ENCODE data around the gene IGSF10.
"Not testable (repeated sequence)": the region's sequence is repeated elsewhere in the genome, so short reads cannot be mapped to it uniquely, and the experiment has no call there.

IGSF10 gene, protein sequence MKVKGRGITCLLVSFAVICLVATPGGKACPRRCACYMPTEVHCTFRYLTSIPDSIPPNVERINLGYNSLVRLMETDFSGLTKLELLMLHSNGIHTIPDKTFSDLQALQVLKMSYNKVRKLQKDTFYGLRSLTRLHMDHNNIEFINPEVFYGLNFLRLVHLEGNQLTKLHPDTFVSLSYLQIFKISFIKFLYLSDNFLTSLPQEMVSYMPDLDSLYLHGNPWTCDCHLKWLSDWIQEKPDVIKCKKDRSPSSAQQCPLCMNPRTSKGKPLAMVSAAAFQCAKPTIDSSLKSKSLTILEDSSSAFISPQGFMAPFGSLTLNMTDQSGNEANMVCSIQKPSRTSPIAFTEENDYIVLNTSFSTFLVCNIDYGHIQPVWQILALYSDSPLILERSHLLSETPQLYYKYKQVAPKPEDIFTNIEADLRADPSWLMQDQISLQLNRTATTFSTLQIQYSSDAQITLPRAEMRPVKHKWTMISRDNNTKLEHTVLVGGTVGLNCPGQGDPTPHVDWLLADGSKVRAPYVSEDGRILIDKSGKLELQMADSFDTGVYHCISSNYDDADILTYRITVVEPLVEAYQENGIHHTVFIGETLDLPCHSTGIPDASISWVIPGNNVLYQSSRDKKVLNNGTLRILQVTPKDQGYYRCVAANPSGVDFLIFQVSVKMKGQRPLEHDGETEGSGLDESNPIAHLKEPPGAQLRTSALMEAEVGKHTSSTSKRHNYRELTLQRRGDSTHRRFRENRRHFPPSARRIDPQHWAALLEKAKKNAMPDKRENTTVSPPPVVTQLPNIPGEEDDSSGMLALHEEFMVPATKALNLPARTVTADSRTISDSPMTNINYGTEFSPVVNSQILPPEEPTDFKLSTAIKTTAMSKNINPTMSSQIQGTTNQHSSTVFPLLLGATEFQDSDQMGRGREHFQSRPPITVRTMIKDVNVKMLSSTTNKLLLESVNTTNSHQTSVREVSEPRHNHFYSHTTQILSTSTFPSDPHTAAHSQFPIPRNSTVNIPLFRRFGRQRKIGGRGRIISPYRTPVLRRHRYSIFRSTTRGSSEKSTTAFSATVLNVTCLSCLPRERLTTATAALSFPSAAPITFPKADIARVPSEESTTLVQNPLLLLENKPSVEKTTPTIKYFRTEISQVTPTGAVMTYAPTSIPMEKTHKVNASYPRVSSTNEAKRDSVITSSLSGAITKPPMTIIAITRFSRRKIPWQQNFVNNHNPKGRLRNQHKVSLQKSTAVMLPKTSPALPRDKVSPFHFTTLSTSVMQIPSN (N-terminal part only)

DNA sequence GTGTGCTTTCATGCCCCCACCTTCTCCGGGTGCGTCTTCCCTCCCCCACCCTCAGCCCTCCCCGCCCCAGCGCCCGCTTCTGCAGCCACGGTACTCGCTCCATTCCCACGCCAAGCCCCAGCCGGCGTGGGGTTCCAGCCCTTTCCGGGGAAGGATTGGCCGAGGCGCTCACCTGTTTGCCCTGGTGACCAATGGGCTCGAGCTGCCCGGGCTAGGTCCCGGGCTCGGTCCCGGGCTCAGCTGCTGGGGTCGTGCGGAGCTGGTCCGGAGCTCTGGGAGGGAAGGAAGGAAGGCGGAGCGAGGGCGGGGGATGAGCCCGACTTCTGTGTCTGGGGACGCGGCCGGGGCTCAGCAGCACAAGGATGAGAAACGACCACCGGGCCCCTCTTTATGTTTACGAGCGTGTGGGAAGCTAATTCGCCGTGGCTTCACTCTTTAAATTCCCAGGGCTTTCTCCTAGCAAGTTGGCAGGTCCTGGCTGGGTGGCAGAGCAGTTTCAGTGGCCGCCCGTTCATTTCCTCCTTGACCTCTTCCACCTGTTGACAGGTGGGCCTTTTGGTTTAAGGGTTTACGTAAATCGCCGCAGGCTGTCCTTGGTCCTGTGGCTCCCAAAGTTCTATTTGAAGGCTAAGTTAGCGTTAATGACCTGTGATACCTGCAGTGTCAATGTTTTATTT, at the start of gene IGSF10:
Gene IGSF10, minus strand, starts transcription at position 288 of the 677 bp plus-strand sequence. CDS start 2,352 bp downstream, outside the sequence.
- no peak for DNase-seq (ENCODE audit: low spot score)

DNA sequence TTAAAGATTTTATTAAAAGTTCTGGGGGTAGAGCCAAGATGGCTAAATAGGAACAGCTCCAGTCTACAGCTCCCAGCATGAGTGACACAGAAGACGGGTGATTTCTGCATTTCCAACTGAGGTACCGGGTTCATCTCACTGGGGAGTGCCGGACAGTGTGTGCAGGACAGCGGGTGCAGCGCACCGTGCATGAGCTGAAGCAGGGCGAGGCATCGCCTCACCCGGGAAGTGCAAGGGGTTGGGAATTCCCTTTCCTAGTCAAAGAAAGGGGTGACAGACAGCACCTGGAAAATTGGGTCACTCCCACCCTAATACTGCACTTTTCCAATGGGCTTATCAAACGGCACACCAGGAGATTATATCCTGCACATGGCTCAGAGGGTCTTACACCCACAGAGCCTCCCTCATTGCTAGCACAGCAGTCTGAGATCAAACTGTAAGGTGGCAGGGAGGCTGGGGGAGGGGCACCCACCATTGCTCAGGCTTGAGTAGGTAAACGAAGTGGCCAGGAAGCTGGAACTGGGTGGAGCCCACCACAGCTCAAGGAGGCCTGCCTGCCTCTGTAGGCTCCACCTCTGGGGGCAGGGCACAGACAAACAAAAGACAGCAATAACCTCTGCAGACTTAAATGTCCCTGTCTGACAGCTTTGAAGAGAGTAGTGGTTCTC, 48.7 kb upstream of the IGSF10 start:
- DNase-seq (ENCODE audit: low spot score): not testable (repeated sequence)

DNA sequence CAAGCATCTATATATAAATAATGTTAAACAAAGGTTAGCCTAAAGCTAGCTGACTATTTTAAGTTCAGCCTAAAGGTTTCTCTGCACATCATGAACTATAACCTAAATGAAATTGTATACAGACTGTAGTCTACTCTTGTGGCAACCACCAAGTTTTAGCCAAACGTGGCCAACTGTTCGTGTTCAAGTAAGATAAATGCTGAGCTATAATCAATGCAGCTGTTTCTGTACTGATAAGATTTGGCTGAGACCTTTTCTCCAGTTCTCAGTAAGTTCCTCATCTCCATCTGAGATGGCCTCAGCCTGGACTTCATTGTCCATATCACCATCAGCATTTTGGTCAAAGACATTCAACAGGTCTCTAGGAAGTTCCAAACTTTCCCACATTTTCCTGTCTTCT, 43.7 kb upstream of the IGSF10 start:
- no peak for DNase-seq (ENCODE audit: low spot score)

DNA sequence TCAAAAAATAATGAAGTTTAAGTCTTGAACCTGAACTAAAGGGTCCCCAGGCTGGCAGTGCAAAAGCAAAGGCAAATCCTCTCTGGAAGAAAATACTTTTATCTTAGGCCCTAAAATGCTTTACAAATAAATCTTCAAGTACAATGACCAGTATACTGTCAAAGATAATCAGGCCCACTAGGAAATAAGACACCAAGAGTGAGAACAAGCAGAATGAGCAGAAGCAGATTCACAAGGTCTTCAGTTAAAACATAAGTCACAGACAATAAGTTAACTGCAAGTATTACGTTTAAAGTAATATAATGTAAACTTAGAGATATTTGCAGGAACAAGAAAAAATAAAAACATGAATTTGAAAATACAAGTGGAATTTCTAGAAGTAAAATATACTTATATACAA, 42.2 kb upstream of the IGSF10 start:
- DNase-seq (ENCODE audit: low spot score): no peak

DNA sequence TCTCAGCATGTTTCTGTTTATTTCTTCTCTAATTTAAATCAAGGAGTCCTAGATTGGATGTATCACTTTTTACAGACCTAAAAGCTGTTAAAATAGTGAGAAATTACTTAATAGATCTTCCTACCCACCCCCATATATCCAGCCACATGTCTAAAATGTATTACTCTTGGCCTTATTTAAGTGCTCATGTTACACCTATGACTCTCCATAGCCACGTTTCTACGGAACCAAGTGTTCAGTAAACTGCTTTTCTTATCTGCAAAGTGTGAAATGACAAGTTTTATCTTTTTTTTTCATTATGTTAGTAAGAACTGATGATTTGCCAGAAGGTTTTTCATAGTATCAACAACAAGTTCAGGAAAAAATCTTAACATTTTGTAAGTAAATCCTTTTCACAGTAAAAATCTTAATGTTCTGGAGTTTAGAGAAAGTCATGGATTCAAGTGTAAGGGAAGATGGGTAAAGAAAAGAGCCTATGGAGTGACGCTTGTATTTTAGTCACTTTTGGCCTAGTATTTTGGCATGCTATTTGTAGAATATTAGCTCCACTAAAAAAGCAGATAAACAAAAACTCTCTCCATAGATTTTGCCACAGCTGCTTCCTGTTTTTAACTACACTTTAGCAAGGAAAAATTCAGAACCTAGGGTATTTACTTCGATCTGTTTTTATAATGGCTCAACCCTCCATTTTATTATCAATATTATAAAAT, 41.2 kb upstream of the IGSF10 start:
- DNase-seq (ENCODE audit: low spot score): no peak

DNA sequence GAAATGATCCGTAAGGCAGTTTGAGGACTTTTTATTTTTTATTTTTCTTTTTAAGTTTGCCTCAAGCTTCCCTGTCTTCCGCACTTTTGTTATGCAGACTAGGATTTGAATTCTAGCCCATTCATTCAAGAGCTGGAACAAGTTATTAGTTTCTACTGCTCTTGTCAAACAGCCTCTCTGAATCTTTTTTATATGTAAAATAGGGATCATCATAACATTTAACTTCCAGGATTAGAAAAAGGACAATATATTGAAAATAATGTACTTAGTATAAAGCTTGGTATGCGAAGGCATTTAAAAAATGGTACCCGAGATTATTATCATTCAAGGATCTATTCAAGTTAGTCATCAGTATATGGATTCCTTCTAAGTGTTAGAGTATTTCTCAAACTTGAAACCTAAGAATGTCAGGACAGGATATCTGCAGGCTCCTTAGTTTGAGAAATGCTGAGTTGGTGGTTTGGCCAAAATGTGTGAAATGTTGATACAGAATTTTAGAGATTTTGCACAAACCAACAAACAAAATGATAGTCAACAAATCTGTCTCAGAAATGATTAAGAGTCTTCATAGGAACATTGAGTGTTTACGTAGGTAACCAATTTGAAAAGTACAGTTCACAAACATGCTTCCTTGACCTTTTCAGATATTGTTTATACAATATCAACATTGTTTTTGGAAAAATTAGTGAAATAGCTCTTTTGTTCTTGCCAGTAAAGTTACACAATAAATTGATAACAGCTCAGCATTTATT, 40.5 kb upstream of the IGSF10 start:
- no peak for DNase-seq (ENCODE audit: low spot score)

DNA sequence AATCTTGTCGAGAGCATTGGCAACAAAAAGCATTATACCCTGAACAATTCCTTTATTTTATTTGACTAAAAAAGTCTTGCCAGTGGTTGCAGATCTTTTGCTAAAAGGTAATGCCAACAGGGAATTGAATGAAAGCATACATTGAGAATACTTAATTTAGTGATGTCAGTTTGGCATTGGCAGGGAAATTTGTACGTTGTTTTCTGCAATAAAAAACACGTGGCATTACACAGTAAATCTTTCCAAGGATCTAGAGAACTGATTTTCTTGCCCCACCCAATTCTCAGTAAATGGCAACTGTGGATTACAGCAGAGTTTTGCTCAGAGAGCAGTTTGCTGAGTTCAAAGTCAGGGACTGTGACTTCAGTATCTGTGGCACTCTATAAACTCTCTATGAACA, 38.3 kb upstream of the IGSF10 start:
- DNase-seq (ENCODE audit: low spot score): no peak

DNA sequence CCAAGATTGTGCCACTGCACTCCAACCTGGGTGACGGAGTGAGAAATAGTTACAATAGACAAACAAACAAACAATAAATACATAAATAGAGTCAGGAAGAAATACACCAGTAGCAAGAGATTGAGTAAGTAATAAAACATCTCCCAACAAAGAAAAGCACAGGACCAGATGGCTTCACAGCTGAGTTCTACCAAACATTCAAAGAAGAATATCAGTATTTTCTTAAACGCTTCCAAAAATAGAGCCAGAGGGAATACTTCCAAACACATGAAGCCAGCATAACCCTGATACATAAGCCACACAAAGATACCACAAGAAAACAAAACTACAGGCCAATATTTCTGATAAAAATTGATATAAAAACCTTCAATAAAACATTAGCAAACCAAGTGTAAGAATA, 30.7 kb upstream of the IGSF10 start:
- DNase-seq (ENCODE audit: low spot score): no peak

DNA sequence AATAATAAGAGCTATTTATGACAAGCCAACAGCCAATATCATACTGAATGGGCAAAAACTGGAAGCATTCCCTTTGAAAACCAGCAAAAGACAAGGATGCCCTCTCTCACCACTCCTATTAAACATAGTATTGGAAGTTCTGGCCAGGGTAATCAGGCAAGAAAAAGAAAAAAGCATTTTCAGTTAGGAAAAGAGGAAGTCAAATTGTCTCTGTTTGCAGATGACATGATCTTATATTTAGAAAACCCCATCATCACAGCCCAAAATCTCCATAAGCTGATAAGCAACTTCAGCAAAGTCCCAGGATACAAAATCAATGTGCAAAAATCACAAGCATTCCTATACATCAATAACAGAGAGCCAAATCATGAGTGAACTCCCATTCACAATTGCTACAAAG, 27.0 kb upstream of the IGSF10 start:
- DNase-seq (ENCODE audit: low spot score): not testable (repeated sequence)

DNA sequence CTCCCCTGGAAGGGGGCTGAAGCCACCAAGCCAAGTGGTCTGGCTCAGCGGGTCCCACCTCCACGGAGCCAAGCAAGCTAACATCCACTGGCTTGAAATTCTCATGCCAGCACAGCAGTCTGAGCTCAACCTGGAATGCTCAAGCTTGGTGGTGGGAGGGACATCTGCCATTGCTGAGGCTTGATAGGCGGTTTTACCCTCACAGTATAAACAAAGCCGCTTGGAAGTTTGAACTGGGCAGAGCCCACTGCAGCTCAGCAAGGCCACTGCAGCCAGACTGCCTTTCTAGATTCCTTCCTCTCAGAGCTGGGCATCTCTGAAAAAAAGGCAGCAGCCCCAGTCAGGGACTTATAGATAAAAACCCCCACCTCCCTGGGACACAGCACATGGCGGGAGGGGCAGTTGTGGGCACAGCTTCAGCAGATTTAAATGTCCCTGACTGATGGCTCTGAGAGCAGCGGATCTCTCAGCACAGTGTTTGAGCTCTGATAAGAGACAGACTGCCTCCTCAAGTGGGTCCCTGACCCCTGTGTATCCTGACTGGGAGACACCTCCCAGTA, 23.2 kb upstream of the IGSF10 start:
- no peak for DNase-seq (ENCODE audit: low spot score)

DNA sequence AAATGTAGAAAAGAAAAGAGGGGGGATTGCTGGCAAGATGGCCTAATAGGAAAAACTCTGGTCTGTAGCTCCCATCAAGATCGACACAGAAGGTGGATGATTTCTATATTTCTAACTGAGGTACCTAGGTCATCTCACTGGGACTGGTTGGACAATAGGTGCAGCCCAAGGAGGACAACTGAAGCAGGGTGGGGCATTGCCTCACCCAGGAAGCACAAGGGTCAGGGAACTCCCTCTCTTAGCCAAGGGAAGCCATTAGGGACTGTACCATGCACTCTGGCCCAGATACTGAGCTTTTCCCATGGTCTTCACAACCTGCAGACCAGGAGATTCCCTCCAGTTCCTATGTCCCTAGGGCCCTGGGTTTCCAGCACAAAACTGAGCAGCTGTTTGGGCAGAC, 22.6 kb upstream of the IGSF10 start:
- no peak for DNase-seq (ENCODE audit: low spot score)

DNA sequence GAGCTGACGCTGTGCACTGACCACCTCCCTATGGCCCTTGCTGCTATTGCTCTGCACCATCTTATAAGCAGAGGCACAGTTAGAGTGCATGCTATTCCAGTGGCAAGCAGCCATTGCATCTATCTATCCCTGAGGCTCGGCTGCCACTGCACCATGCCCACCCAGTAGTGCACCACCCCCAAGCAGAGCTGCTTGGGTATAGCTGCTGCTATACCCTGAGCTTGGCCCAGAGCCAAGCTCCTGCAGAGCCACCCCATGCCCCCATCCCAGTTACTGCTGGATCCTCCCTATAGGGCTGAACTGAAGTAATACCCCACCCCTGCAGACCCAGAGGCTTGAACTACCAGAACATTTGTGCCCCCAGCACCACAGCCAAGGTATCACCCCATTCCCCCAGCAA, 19.6 kb upstream of the IGSF10 start:
- no peak for DNase-seq (ENCODE audit: low spot score)

DNA sequence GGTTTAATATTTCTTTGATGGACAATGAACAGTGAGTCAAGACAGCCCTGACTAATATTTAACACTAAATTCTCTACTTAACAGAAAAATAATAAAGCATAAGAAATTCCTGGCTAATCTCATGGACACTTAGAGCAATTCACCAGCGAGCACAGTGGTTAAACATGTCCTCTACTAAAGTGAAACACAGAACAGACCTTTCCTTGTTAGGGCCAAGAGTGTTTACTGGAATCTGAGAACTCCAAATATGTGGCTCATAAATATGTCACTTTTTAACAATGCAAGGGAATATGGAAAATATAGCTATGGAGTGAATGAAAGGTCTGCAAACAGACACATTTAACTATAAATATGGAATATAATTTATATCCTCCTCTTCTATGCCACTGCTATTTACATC, 18.6 kb upstream of the IGSF10 start:
- no peak for DNase-seq (ENCODE audit: low spot score)

DNA sequence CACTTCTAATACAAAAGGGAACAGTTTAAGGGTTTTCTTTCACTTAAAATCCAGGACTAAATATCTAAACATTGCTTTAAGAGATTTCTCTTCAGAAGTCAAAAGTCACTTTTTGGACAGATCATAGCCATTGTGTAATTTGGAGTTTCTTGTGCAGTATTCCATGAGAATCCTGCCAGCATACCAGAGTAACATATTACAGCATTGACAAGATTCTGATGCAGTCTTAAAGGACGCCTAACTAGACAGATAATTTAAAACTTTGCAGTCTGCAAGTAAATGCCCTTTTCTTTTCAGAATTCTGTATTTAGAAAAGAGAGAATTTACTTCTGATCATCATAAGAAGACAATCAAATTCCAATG, 17.5 kb upstream of the IGSF10 start:
- no peak for DNase-seq (ENCODE audit: low spot score)

DNA sequence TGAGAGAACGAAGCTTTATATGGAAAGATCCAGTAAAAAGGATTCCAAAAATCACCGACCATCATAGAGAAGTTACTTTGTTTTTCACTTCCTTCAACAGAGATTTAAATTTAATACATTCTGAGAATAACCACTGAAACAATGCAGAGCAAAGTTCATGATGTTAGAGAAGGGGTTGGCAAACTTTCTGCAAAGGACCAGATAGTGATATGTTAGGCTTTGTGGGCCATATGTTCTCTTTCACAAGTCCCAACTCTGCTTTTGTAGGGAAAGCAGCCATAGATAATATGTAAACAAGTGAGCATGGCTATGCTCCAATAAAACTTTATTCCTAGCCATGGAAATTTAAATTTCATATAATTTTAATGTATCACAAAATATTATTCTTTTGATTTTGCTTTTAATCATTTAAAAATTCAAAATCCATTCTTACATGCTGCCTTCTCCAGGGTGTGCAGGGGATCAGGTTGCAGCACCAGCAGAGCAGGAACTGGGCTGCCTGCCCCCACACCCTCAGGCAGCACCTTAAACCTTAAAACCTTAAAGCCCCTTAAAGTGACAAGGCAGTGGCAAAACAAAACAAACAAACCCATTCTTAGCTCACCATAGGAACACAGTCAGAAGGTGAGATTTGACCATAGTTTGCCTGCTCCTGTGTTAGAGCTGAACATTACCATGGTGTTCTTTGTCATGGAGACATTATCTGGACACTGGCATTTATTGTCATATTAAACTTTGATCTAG, 16.9 kb upstream of the IGSF10 start:
- no peak for DNase-seq (ENCODE audit: low spot score)

DNA sequence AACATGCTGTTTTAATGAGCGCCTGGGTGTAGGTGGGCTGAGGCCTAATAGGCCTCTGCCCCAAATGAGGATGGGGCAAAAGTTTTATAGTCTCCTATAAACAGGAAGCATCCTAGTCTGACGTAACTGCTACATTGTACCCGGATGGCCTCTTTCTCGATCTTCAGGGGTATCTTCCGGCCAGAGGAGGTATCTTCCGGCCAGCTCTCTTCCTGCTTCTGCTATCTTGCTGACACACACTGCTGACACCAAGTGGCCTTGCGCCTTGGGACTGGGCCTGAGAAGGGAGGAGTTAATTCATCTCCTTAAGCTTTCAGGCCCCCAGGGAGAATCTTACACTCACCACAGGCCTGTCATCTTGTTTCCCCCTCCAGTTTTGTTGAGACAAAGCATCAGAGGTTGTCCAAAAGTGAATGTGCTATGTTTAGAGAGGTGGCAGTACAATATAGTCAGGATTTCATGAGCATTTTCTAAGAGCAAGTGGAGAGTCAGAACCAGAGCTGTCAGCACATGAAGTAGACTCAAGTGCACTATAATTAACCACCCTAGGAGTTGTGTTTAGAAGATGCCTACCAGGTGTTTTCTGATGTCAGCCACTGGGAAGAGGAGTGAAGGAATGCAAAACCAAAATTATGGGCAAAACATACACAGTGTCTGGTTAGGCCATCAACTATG, 15.6 kb upstream of the IGSF10 start:
- no peak for DNase-seq (ENCODE audit: low spot score)

DNA sequence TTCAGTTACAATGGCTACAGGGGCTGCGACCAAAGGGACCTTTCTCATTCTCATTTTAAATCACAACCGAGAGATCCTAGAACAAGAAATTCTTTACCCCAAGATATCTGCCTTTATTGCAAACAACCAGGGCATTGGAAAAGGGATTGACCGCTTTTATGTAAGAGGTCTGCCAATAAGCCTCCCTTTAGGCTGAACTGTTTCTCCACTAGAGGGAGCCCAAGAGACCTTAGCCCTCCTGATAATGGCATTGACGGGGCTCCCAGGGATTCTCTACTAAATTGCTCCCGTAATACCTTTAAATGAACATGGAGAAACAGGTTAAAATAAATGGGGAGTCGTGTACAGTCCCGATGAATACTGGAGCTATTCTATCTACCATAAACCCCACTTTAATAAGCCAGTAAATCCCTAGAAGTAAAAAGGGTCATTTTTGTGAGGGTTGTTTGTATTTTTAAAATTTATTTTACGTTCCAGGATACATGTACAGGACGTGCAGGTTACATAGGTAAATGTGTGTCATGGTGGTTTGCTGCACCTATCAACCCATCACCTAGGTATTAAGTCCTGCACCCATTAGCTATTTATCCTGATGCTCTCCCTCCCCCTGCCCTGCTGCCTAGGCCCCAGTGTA, 7.5 kb upstream of the IGSF10 start:
- DNase-seq (ENCODE audit: low spot score): peak; percentile 28

DNA sequence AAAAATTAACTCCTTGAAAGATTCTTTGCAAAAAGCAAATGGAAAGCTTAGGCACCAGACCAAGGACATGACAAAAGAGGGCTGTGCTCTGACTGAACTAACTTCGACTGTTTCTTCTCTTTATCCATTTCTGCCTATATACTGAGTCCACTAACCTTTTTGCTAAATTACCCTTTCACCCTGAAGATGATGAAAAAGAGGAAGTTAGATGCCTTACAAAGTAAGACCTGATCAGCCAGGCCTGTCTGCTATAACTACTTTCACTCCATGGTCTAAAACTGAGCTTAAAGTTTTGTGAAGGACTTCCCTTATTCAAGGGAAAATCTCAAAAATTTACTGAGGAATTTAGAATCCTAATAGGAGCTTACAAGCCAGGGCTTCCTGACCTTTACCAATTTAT, 6.2 kb upstream of the IGSF10 start:
- no peak for DNase-seq (ENCODE audit: low spot score)

All from globus pallidus (tissue), 1 donor.